ACHN (cell line): ENCODE results near the gene THAP4.
"Not testable (repeated sequence)": the region's sequence is repeated elsewhere in the genome, so short reads cannot be mapped to it uniquely, and the experiment has no call there.

Experiments used
- DNase-seq: peaks from one replicate; pipeline ENCODE4 v3.0.0-alpha.2; 2015
- in situ Hi-C: cut with HindIII; loops from 2 replicates; pipeline ENCODE4 v1.10.0; 2017; ENCODE audit warnings: low sequenced_read_pairs, low pct_ligation_motif_present, low pct_unique_long_range_greater_than_20kb

The THAP4 gene

GRCh38 chr2:241573741-241574140 is 63.2 kb downstream of the THAP4 start:
- in situ Hi-C loops, result no loop called here
- DNase-seq, result no peak

- DNase-seq, in situ Hi-C loops: not testable (repeated sequence)
Measured at GRCh38 chr2:241572915-241573651, 63.9 kb downstream of the THAP4 start.

GRCh38 chr2:241571821-241572620 is 64.9 kb downstream of the THAP4 start:
- DNase-seq, result no peak
- in situ Hi-C loops, result no loop called here

GRCh38 chr2:241570961-241571581 is 65.9 kb downstream of the THAP4 start:
- DNase-seq, result no peak

GRCh38 chr2:241569831-241570281 is 67.1 kb downstream of the THAP4 start:
- DNase-seq, result no peak
- in situ Hi-C loops, result no loop called here

More at GRCh38 chr2:241570961-241571581, 65.9 kb downstream of the THAP4 start:
- in situ Hi-C loops, result no loop called here

- DNase-seq, result no peak
- in situ Hi-C loops, result no loop called here
Measured at GRCh38 chr2:241568726-241569125, 68.2 kb downstream of the THAP4 start.

GRCh38 chr2:241567776-241568175 is 69.2 kb downstream of the THAP4 start:
- in situ Hi-C loops, result no loop called here
- DNase-seq, result no peak

GRCh38 chr2:241567266-241567665 is 69.7 kb downstream of the THAP4 start:
- in situ Hi-C loops, DNase-seq: not testable (repeated sequence)

- no peak for DNase-seq
- in situ Hi-C loops, result no loop called here
Measured at GRCh38 chr2:241566468-241566867, 70.5 kb downstream of the THAP4 start.

- DNase-seq, in situ Hi-C loops: not testable (repeated sequence)
Measured at GRCh38 chr2:241566021-241566420, 70.9 kb downstream of the THAP4 start.

- in situ Hi-C loops, result no loop called here
- no peak for DNase-seq
Measured at GRCh38 chr2:241565411-241565810, 71.5 kb downstream of the THAP4 start.

- in situ Hi-C loops, result no loop called here
- DNase-seq, result no peak
Measured at GRCh38 chr2:241564596-241565410, 72.2 kb downstream of the THAP4 start.

- no peak for DNase-seq
Measured at GRCh38 chr2:241563981-241564595, 72.9 kb downstream of the THAP4 start.

GRCh38 chr2:241563571-241563980 is 73.4 kb downstream of the THAP4 start:
- DNase-seq, result no peak
- in situ Hi-C loops, result no loop called here

More at GRCh38 chr2:241563981-241564595, 72.9 kb downstream of the THAP4 start:
- in situ Hi-C loops, result no loop called here

- no peak for DNase-seq
- in situ Hi-C loops, result no loop called here
Measured at GRCh38 chr2:241563031-241563507, 73.9 kb downstream of the THAP4 start.

- in situ Hi-C loops, result no loop called here
- no peak for DNase-seq
Measured at GRCh38 chr2:241562269-241562891, 74.6 kb downstream of the THAP4 start.

GRCh38 chr2:241561832-241562231 is 75.1 kb downstream of the THAP4 start:
- in situ Hi-C loops, result no loop called here

More at GRCh38 chr2:241561832-241562231, 75.1 kb downstream of the THAP4 start:
- peak; percentile 59 for DNase-seq
